WTC11 (cell line): Measurements from ENCODE around the gene SGSM2. TPM values are rescaled to one million over a fixed set of nuclear protein-coding genes. Genes with fewer than 3 reads are reported as not detected.

ENCODE experiments used
- ATAC-seq: fragments of 200-7000 bp; cut with Tn5 transposase; 2 replicates; pipeline ENCODE4 v1.10.0; 2021; ENCODE audit warnings: mild to moderate bottlenecking, moderate library complexity
- CTCF ChIA-PET: fragments of 300-600 bp; sonication (Branson Sonifier 250); formaldehyde crosslinking; loops from one replicate; lab custom pipeline; 2021; ENCODE audit warnings: antibody characterized with exemption; lab: Charles Lee
- POLR2A ChIA-PET: fragments of 350-600 bp; sonication (Branson Sonifier 250); formaldehyde crosslinking; loops from one replicate; lab custom pipeline; 2021; ENCODE audit warnings: antibody characterized with exemption; lab: Charles Lee
- DNase-seq: peaks from one replicate; pipeline ENCODE4 v3.0.0; 2021; ENCODE audit warnings: low spot score
- H3K27ac Mint-ChIP-seq: 2 replicates; pipeline ENCODE4 v1.8.0; 2021; ENCODE audit warnings: mixed read lengths
- H3K27me3 Mint-ChIP-seq: 2 replicates; pipeline ENCODE4 v1.8.0; 2021; ENCODE audit warnings: low read depth, mild to moderate bottlenecking, moderate library complexity, mixed read lengths
- H3K36me3 Mint-ChIP-seq: 2 replicates; pipeline ENCODE4 v1.8.0; 2021; ENCODE audit warnings: mixed read lengths
- H3K4me1 Mint-ChIP-seq: 2 replicates; pipeline ENCODE4 v1.8.0; 2022; ENCODE audit warnings: mixed read lengths
- H3K4me3 Mint-ChIP-seq: 2 replicates; pipeline ENCODE4 v1.8.0; 2021; ENCODE audit warnings: mild to moderate bottlenecking, moderate library complexity, mixed read lengths
- H3K9me3 Mint-ChIP-seq: 2 replicates; pipeline ENCODE4 v1.8.0; 2021; ENCODE audit warnings: mixed read lengths
- CBFB ChIP-seq: sonication (generic); formaldehyde crosslinking; IDR thresholded peaks from 2 replicates; pipeline ENCODE4 v1.8.1; 2022; ENCODE audit warnings: mild to moderate bottlenecking, low read depth, missing genetic modification reagents
- ERG ChIP-seq: fragments of 250-450 bp; sonication (Bioruptor Pico); IDR thresholded peaks from 2 replicates; pipeline ENCODE4 v1.8.0; 2021; ENCODE audit warnings: mild to moderate bottlenecking
- FOXP1 ChIP-seq: sonication (generic); formaldehyde crosslinking; IDR thresholded peaks from 2 replicates; pipeline ENCODE4 v1.8.0; 2022; ENCODE audit warnings: missing genetic modification reagents, mild to moderate bottlenecking, moderate library complexity, borderline replicate concordance
- GABPB1 ChIP-seq: sonication (generic); formaldehyde crosslinking; IDR thresholded peaks from 2 replicates; pipeline ENCODE4 v1.8.1; 2023; ENCODE audit warnings: mild to moderate bottlenecking, missing genetic modification reagents
- HMGA2 ChIP-seq: fragments of 250-450 bp; sonication (Bioruptor Pico); IDR thresholded peaks from 2 replicates; pipeline ENCODE4 v1.4.0; 2021; ENCODE audit warnings: mild to moderate bottlenecking, moderate library complexity
- HMGXB4 ChIP-seq: sonication (generic); formaldehyde crosslinking; IDR thresholded peaks from 2 replicates; pipeline ENCODE4 v1.8.1; 2023; ENCODE audit warnings: mild to moderate bottlenecking, moderate library complexity, missing genetic modification reagents
- JAZF1 ChIP-seq: fragments of 250-450 bp; sonication (Bioruptor Pico); IDR thresholded peaks from 2 replicates; pipeline ENCODE4 v1.9.0; 2021; ENCODE audit warnings: moderate library complexity, mild to moderate bottlenecking, inconsistent platforms
- NR3C1 ChIP-seq: sonication (generic); formaldehyde crosslinking; conservative IDR thresholded peaks from 2 replicates; pipeline ENCODE4 v1.8.1; 2023; ENCODE audit warnings: low read depth, mild to moderate bottlenecking, missing genetic modification reagents
- OVOL2 ChIP-seq: fragments of 250-450 bp; sonication (Bioruptor Pico); IDR thresholded peaks from 2 replicates; pipeline ENCODE4 v1.9.0; 2021; ENCODE audit warnings: mild to moderate bottlenecking, borderline replicate concordance
- PREB ChIP-seq: sonication (generic); formaldehyde crosslinking; IDR thresholded peaks from 2 replicates; pipeline ENCODE4 v1.8.1; 2022; ENCODE audit warnings: mild to moderate bottlenecking, missing genetic modification reagents, moderate library complexity, borderline replicate concordance
- ZBTB21 ChIP-seq: sonication (generic); formaldehyde crosslinking; IDR thresholded peaks from 2 replicates; pipeline ENCODE4 v1.8.1; 2023; ENCODE audit warnings: mild to moderate bottlenecking, missing genetic modification reagents, borderline replicate concordance
- ZNF232 ChIP-seq: sonication (generic); formaldehyde crosslinking; IDR thresholded peaks from 2 replicates; pipeline ENCODE4 v1.8.0; 2022; ENCODE audit warnings: mild to moderate bottlenecking, missing genetic modification reagents
- ZNF416 ChIP-seq: fragments of 250-450 bp; sonication (Bioruptor Pico); IDR thresholded peaks from 2 replicates; pipeline ENCODE4 v1.9.0; 2021; ENCODE audit warnings: mild to moderate bottlenecking, inconsistent platforms
- ZNF423 ChIP-seq: fragments of 250-450 bp; sonication (Bioruptor Pico); IDR thresholded peaks from 2 replicates; pipeline ENCODE4 v2.1.2; 2022; ENCODE audit warnings: mild to moderate bottlenecking, moderate library complexity
- ZNF425 ChIP-seq: fragments of 250-450 bp; sonication (Bioruptor Pico); conservative IDR thresholded peaks from 2 replicates; pipeline ENCODE4 v1.9.0; 2021; ENCODE audit warnings: mild to moderate bottlenecking
- total RNA-seq: library from RNA; stranded (reverse); gene quantifications from 3 replicates; pipeline ENCODE4 v1.2.3, GENCODE V29; 2021
- TF ChIP-seq, protein P1 (sequence below): sonication (generic); formaldehyde crosslinking; IDR thresholded peaks from 2 replicates; pipeline ENCODE4 v1.8.1; 2023; ENCODE audit warnings: mild to moderate bottlenecking, missing genetic modification reagents, moderate library complexity
- TF ChIP-seq, protein P2 (sequence below): fragments of 250-450 bp; sonication (Bioruptor Pico); IDR thresholded peaks from 2 replicates; pipeline ENCODE4 v1.9.0; 2021; ENCODE audit warnings: moderate library complexity, mild to moderate bottlenecking, inconsistent platforms, borderline replicate concordance

The SGSM2 gene
- total RNA-seq, 1 experiment from 2014 or later, result 50.3 TPM

DNA sequence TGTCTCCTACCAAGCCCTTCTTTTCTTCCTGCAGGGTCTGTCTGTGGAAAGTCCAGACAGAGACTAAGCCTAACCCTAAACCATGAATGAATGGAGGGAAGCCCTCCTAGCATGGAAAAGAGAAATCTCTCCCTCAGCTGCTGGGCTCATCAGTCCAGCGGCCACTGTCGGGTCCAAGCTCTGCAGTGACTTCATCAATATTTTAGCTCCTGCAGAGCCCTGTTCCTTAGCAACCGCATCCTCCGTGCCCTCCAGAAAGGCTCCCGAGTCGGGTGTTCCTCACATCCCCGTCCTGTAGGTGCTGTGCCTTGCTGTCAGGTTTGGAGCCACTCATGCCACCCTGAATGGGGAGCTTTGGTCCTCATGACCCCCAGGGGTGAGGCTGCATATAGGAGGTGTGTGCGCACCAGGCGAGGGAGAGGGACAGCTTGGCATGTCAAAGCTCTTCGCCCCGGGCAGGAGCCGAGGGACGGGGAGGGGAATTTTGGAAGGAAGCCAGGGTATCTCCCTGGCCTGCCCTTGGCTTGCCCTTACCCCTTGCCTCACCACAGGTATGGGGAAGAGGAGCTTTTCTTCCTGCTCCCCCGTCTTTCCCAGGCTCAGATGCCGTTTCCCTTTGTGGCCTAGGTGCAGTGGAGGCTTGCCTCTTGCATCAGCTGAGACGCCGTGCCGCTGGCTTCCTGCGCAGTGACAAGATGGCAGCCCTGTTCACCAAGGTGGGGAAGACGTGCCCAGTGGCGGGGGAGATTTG lies 23.9 kb downstream of the SGSM2 start:
- CTCF ChIA-PET, result interaction anchor here (1.4 to 8.1 kb wide), 5 partner anchors 8 to 25 kb away, joined by 3 to 46 read pairs (median 7); partner anchors contain the start of gene TSR1
- Mint-ChIP-seq H3K36me3 (no peaks in the 10 kb centered on the region; the same call in 1 of the 2 replicates), H3K4me3 (no peak overlapping the region), H3K9me3 (no peaks in the 10 kb centered on the region), H3K4me1 (no peaks in the 10 kb centered on the region), H3K27ac (peak overlapping the region; percentile 48; the same call in 1 of the 2 replicates), H3K27me3 (no peaks in the 10 kb centered on the region)
- no peak for DNase-seq
- no peak for TF ChIP-seq OVOL2 (CRISPR knock-in tag)
- no peak for TF ChIP-seq ZBTB21 (CRISPR knock-in tag)
- no peak for TF ChIP-seq JAZF1
- POLR2A ChIA-PET, result interaction anchor here (0.5 to 1.4 kb wide), 2 partner anchors 38 to 171 kb away, joined by 4 to 5 read pairs; no protein-coding TSS in a partner anchor
- no peak for ATAC-seq

- no peaks in the 10 kb centered on the region for H3K9me3 Mint-ChIP-seq
- ChIA-PET POLR2A (interaction anchor here (1.4 kb wide), 1 partner anchor 38 kb away, joined by 5 read pairs; no protein-coding TSS in a partner anchor), CTCF (interaction anchor here (1.4 to 8.1 kb wide), 5 partner anchors 8 to 21 kb away, joined by 4 to 46 read pairs (median 15); no protein-coding TSS in a partner anchor)
- H3K27me3 Mint-ChIP-seq, result no peaks in the 10 kb centered on the region
- DNase-seq (no peak), ATAC-seq (no peak)
- H3K36me3 Mint-ChIP-seq, result no peaks in the 10 kb centered on the region; the same call in 1 of the 2 replicates
- H3K4me1 Mint-ChIP-seq, result peaks cover 2% of the 10 kb centered on the region; the same call in 1 of the 2 replicates
- no peak for TF ChIP-seq HMGXB4 (CRISPR knock-in tag)
- TF ChIP-seq, protein P1, sequence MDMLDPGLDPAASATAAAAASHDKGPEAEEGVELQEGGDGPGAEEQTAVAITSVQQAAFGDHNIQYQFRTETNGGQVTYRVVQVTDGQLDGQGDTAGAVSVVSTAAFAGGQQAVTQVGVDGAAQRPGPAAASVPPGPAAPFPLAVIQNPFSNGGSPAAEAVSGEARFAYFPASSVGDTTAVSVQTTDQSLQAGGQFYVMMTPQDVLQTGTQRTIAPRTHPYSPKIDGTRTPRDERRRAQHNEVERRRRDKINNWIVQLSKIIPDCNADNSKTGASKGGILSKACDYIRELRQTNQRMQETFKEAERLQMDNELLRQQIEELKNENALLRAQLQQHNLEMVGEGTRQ (CRISPR knock-in tag), result no peak
- TF ChIP-seq ZNF425 (CRISPR knock-in tag), result no peak
- no peak for TF ChIP-seq ZNF423
- TF ChIP-seq GABPB1 (CRISPR knock-in tag), result no peak
- no peak for TF ChIP-seq CBFB
- TF ChIP-seq PREB, result no peak
- H3K27ac Mint-ChIP-seq, result no peak overlapping the region
- no peak overlapping the region for H3K4me3 Mint-ChIP-seq
Observed at GRCh38 chr17:2362016-2362415, 24.7 kb downstream of the SGSM2 start.

DNA sequence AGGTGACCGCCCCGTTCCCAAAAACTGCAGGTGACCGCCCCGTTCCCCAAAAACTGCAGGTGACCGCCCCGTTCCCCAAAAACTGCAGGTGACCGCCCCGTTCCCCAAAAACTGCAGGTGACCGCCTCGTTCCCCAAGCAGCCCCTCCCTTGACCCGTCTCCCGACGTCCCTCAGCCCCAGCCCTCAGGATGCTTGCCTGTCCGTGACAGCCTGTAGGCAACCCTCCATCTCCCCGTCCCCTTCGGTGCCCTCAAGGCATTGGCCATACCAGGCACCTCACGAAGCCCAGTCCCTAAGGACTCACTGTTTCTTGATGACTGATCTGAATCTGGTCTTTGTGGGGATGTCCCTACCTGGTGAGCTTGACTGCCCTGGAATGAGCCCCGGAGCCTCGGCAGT lies 25.1 kb downstream of the SGSM2 start:
- Mint-ChIP-seq H3K27me3 (no peaks in the 10 kb centered on the region), H3K4me1 (peaks cover 3% of the 10 kb centered on the region; the same call in 1 of the 2 replicates), H3K4me3 (no peak overlapping the region), H3K36me3 (no peaks in the 10 kb centered on the region; the same call in 1 of the 2 replicates), H3K9me3 (no peaks in the 10 kb centered on the region), H3K27ac (no peak overlapping the region; the same call in 1 of the 2 replicates)
- ChIA-PET POLR2A (no interaction called here), CTCF (interaction anchor here (3.8 to 8.1 kb wide), 2 partner anchors 9 to 20 kb away, joined by 26 to 46 read pairs; no protein-coding TSS in a partner anchor)
- no peak for DNase-seq
- ATAC-seq, result no peak
- TF ChIP-seq FOXP1, result no peak
- no peak for TF ChIP-seq ZNF416 (CRISPR knock-in tag)
- no peak for TF ChIP-seq ZNF232
- TF ChIP-seq ZNF425 (CRISPR knock-in tag), result no peak
- TF ChIP-seq HMGA2 (CRISPR knock-in tag), result no peak
- TF ChIP-seq, protein P2, sequence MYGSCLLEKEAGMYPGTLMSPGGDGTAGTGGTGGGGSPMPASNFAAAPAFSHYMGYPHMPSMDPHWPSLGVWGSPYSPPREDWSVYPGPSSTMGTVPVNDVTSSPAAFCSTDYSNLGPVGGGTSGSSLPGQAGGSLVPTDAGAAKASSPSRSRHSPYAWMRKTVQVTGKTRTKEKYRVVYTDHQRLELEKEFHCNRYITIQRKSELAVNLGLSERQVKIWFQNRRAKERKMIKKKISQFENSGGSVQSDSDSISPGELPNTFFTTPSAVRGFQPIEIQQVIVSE (CRISPR knock-in tag), result no peak
- no peak for TF ChIP-seq NR3C1
- TF ChIP-seq ERG (CRISPR knock-in tag), result no peak
- TF ChIP-seq OVOL2 (CRISPR knock-in tag), result no peak
